IPS-NIHi11 (cell line): ENCODE data around the gene RRM1.
"Not testable (repeated sequence)": the region's sequence is repeated elsewhere in the genome, so short reads cannot be mapped to it uniquely, and the experiment has no call there.

Source experiments
- DNase-seq: peaks from one replicate; pipeline ENCODE4 v3.0.0; 2012; ENCODE audit warnings: mixed read lengths, low spot score

Gene RRM1

DNA sequence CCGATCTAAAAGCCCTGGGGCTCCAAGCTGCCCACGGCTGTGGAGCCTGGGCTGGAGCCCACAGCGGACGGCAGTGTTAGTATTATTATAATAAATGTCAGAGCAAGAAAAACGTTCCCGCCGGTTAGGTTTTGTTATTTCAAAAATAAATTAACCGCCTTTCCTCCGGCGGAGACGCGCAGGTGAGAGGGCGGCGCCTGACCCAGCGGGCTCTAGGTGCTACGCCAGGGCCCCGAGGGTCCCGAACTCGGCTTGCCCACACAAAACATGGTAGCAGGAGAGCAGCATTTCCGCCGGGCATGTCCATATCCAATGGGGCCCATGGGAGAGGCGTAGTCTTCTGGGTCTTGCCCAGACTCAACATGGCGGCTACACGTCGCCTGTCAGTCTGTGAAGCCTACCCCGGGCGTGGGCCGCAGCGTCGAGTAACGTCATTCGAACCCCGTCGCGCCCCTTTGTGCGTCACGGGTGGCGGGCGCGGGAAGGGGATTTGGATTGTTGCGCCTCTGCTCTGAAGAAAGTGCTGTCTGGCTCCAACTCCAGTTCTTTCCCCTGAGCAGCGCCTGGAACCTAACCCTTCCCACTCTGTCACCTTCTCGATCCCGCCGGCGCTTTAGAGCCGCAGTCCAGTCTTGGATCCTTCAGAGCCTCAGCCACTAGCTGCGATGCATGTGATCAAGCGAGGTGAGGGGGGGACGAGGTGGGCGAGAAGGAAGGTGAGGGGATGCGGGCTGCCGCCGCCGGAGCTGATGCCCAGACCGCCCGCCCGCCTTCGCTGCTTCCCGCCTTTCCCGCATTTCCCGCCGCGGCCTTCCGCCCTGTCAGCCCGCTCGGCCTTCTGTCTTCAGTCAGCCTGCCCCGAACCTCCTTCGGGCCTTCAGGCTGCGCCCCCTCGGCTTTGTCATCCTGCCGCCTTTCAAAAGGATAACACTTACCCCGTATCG lies at the start of gene RRM1:
RRM1 (plus strand) TSS at position 452 of the 944 bp plus-strand sequence; CDS start at position 666, 214 bp downstream.
- peak; percentile 96 for DNase-seq

- no peak for DNase-seq
These were observed 49.5 kb upstream of the RRM1 start for GRCh38 chr11:4044976-4045646.

- DNase-seq: no peak
These were observed 46.3 kb upstream of the RRM1 start for GRCh38 chr11:4048340-4048739.

GRCh38 chr11:4049006-4049405 lies 45.6 kb upstream of the RRM1 start:
- DNase-seq: no peak

DNA sequence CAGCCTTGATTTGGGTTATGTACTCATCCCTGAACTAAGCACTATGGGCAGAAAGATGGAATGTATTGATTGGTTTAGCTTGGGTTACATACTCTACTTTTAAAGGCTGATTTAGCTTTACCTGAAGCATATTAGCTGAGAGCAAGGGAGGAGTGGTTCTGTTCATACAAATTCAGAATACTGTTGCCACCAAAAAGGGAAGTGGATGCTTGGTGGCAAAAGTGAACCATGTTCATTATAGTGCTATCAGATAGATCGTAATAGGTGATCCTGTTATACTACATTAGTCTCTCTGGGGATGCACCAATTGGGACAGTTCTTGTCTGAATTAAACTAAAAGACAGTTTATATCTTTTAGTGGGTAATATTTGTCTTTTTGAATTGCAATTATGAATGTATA lies 44.5 kb upstream of the RRM1 start:
- no peak for DNase-seq

DNA sequence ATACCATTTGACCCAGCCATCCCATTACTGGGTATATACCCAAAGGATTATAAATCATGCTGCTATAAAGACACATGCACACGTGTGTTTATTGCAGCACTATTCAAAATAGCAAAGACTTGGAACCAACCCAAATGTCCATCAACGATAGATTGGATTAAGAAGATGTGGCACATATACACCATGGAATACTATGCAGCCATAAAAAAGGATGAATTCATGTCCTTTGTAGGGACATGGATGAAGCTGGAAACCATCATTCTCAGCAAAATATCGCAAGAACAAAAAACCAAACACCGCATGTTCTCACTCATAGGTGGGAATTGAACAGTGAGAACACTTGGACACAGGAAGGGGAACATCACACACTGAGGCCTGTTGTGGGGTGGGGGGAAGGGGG lies 41.4 kb upstream of the RRM1 start:
- not testable (repeated sequence) for DNase-seq

GRCh38 chr11:4054643-4055042 lies 40.0 kb upstream of the RRM1 start:
- no peak for DNase-seq

DNA sequence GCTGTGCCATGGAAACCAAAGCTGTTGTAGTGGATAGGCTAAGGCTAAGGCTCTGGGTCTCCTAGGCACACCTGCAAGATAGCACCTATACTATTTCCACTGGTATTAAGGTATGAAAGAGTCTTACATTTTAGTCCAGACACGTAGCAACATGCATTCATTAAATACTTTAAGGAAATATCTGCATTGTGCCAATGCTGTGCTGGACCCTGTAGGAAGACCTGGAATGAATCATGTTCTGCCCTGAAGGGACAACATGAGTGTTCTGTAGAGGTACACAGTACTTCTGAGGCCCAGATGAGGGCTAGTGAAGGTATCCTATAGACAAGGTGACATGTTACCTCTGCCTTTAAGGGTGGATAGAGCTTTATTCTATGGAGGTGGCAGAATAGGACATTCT lies 35.2 kb upstream of the RRM1 start:
- no peak for DNase-seq

DNA sequence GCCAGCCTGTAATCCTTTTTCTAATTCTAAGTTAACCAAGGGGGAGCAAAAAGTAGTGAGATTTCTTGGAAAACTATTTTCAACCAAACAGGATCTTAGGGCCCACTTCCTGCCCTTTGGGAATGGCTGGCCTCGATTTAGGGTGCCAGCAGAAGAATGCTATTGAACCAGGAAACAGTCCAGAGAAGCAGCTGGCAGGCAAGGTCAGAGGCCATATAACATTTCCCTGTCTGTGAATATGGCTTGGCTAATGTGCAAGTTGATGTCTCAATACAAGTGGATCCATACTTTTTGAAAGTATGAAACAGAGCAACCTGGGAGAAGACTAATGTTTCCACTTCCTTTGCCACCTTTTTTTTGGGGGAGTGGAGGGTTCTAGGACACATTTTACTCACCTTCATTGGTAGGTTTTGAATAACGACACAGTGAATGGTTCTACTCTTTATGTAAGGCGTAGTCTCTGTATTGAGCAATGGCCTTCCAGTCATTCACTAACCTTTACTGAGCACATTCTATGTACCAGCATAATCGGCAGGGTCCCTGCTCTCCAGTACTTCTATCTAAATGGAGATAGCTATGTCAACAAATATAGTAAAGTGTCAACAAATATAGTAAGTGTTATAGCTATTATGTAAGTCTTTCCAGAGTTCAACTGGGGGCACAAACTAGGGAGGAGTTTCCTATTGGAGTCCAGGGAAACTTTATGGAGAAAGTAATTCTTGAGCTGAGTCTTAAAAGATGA lies 34.2 kb upstream of the RRM1 start:
- DNase-seq: no peak

GRCh38 chr11:4061700-4062099 lies 32.9 kb upstream of the RRM1 start:
- DNase-seq: no peak

DNA sequence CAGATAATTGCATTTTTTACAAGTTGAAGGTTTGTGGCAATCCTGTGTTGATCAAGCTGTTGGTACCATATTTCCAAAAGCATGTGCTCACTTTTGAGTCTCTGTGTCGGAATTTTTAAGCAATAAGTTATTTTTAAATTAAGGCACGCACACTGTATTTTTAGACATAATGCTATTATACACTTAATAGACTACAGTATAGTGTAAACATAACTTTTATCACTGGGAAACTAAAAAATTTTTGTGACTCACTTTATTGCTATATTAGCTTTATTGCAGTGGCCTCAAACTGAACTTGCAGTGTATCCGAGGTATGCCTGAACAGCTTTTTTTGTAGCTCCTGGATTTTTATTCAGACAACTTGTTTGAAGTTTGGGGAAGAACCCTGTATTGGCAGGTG lies 31.3 kb upstream of the RRM1 start:
- no peak for DNase-seq

- DNase-seq: no peak
These were observed 30.2 kb upstream of the RRM1 start for GRCh38 chr11:4064278-4064955.

DNA sequence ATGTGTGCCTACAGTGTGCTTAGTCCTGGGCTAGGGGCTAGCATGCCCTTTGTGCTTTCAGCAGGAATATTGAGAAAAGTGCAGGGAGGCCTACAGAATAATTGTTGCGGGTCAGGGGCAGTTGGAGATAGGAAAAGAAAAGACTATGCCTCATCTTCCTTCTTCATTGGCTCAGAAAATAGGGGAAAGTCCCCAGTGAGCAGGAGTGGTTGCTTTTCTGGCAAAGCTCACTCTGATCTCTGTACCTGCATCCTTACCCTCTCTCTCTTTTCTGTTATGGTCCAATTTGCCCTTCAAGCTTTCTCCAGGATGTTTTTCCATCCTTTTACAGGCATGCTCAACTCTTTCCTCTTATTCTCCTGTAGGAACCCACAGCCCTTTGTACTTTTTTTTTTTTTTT lies 29.5 kb upstream of the RRM1 start:
- no peak for DNase-seq

DNA sequence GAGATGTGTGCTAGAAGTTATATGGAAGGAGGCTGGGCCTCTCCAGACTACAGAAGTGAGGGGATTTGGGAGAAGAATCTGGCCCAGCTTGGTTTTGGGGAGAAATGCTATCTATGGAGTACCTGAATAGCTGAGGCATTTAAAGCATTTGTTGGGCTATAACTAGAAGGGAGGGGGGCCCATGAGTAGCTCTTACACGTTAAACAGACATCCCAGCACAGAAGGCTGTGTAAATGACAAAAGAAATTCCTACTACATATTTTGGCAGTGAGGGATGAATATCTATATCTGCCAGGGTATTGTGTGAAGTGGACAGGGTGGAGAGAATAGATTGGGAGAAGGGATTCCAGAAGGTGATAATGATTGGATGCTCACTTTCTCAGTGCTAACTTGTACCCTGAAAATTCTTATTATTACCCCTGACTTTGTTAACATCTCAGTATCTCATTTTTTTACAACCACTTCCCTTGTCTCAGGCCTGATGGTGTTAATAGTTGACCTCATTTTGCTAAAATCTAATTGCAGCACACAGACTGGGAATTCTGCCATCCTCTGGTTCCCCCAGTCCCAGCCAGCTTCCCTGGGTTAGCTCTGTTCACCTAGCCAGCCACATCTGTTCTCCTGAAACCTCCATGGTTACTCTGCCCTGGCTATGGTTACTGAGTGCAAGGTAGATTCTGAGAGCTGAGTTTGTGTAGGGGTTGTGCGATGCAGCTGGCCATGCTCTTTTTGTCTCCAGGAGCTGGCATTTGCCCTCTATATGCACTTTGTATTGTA lies 28.8 kb upstream of the RRM1 start:
- no peak for DNase-seq

GRCh38 chr11:4066910-4067309 lies 27.7 kb upstream of the RRM1 start:
- DNase-seq: no peak

DNA sequence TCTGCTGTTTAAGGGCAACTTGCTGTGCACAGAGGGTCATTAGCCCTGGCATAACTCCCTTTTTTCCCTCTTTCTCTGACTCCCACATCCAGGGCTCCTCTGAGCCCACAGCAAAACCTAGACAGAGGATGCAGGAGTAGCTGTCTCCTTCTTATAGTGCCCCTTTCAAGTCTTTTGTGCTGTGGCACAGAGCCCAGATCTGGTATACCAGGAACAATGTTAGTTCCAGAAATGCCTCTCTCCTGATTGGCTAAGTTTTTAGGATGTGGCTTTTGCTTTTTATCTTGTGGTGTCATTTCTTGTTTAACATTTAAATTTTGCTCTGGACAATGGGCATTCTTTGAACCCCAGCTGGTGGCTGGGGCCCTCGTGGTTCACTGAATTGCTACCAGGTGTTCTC lies 25.6 kb upstream of the RRM1 start:
- no peak for DNase-seq

DNA sequence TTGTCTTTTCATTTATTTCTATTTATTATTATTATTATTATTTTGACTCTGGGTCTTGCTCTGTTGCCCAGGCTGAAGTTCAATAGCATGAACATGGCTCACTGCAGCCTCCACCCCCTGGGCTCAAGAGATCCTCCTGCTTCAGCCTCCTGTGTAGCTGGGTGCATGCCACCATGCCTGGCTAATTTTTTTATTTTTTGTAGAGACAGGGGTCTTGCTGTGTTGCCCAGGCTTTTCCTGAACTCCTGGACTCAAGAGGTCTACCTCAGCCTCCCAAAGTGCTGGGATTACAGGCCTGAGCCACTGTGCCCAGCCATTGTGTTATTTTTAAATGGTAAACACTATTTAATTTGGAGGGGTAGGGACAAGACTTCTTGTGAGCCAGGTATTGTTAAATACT lies 23.3 kb upstream of the RRM1 start:
- no peak for DNase-seq

GRCh38 chr11:4071914-4072313 lies 22.7 kb upstream of the RRM1 start:
- DNase-seq: no peak

- DNase-seq: peak; percentile 83
These were observed 21.8 kb upstream of the RRM1 start for GRCh38 chr11:4072668-4073285.

GRCh38 chr11:4074266-4074665 lies 20.3 kb upstream of the RRM1 start:
- no peak for DNase-seq

GRCh38 chr11:4076774-4077173 lies 17.8 kb upstream of the RRM1 start:
- no peak for DNase-seq
